ENCODE results near the gene TCIRG1. TPM values are rescaled to one million over a fixed set of nuclear protein-coding genes. Genes with fewer than 3 reads are reported as not detected.

Gene TCIRG1
- total RNA-seq, 4 donors from 2014 or later: 19.4 to 50.9 (median 41.2) TPM

GRCh38 chr11:67996051-67996450 lies 42.8 kb upstream of the TCIRG1 start:
- no peak for TF ChIP-seq POLR2A (IDR thresholded peaks at IDR 0.05)
- TF ChIP-seq POLR2AphosphoS5 (IDR thresholded peaks at IDR 0.05): no peak
- TF ChIP-seq CTCF (IDR thresholded peaks at IDR 0.05): no peak
- no peak for TF ChIP-seq EP300 (IDR thresholded peaks at IDR 0.05)
- Histone ChIP-seq H3K27ac (no peak overlapping the region), H3K4me3 (no peak overlapping the region), H3K4me1 (peaks cover 14% of the 10 kb centered on the region), H3K27me3 (no peaks in the 10 kb centered on the region), H3K9me3 (no peaks in the 10 kb centered on the region), H3K36me3 (peaks cover 3% of the 10 kb centered on the region)
- no peak for DNase-seq (ENCODE audit: low spot score in 2 of 2)
- WGBS: 91% methylated on average over 4 of the region's 13 CpGs

- 68% methylated on average over 40 of the region's 41 CpGs for WGBS
These were observed 42.0 kb upstream of the TCIRG1 start for GRCh38 chr11:67996622-67997474.

GRCh38 chr11:67997475-67997921 lies 41.3 kb upstream of the TCIRG1 start:
- 92% methylated on average over 29 of the region's 29 CpGs for WGBS
- Histone ChIP-seq H3K4me3 (no peak overlapping the region), H3K27me3 (no peaks in the 10 kb centered on the region), H3K27ac (no peak overlapping the region), H3K9me3 (no peaks in the 10 kb centered on the region), H3K4me1 (peaks cover 7% of the 10 kb centered on the region), H3K36me3 (peaks cover 3% of the 10 kb centered on the region)
- TF ChIP-seq EP300 (IDR thresholded peaks at IDR 0.05) (no peak), CTCF (IDR thresholded peaks at IDR 0.05) (no peak), POLR2A (IDR thresholded peaks at IDR 0.05) (no peak), POLR2AphosphoS5 (IDR thresholded peaks at IDR 0.05) (no peak)
- DNase-seq (ENCODE audit: low spot score in 2 of 2): no peak

More at GRCh38 chr11:67996622-67997474, 42.0 kb upstream of the TCIRG1 start:
- H3K4me1 ChIP-seq: peaks cover 6% of the 10 kb centered on the region
- DNase-seq (ENCODE audit: low spot score in 2 of 2): peak; percentile 76 to 86
- no peak for TF ChIP-seq POLR2A (IDR thresholded peaks at IDR 0.05)
- TF ChIP-seq CTCF (IDR thresholded peaks at IDR 0.05): no peak
- no peak for TF ChIP-seq EP300 (IDR thresholded peaks at IDR 0.05)
- no peak for TF ChIP-seq POLR2AphosphoS5 (IDR thresholded peaks at IDR 0.05)
- H3K27me3 ChIP-seq: no peaks in the 10 kb centered on the region
- no peaks in the 10 kb centered on the region for H3K9me3 ChIP-seq
- peaks cover 3% of the 10 kb centered on the region for H3K36me3 ChIP-seq
- no peak overlapping the region for H3K4me3 ChIP-seq
- no peak overlapping the region for H3K27ac ChIP-seq

DNA sequence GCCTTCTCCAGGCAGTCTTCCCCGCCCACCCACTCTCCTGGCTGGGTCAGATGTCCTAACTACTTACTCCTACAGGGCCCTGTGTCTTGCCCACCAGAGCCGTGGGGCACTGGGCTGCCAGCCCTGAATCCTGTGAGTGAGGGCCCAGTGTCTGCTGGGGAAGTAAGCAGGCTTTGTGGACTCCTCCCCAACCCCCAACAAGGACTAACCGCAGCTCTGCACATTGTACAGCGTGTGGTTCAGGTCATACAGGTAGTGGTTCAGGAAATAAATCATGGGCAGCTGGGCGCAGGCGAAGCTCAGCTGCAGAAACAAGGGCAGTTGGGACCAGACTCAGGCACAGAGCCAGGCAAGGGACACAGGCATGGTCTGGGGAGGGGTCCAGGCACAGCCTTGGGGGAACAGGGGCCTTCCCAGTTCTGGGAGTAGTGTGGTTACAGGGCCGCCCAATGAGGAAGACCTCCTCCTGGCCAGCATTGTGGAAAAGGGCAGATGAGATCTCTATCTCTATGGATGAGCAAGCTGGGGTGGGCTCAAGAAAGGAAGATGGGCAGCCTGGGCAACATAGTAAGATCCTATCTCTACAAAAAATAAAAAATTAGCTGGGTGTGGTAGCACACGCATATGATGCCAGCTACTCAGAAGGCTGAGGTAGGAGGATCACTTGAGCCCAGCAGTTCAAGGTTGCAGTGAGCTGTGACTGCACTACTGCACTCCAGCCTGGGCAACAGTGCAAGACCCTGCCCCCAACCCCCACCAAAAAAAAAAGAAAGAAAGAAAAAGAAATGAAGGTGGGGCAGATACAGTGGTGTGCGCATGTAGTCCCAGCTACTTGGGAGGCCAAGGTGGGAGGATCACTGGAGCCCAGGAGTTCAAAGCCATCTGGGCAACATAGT lies 40.4 kb upstream of the TCIRG1 start:
- peaks cover 16% of the 10 kb centered on the region for H3K4me1 ChIP-seq
- H3K27me3 ChIP-seq: no peaks in the 10 kb centered on the region
- no peak overlapping the region for H3K4me3 ChIP-seq
- 94% methylated on average over 9 of the region's 9 CpGs for WGBS
- no peak for DNase-seq (ENCODE audit: low spot score in 2 of 2)
- H3K9me3 ChIP-seq: no peaks in the 10 kb centered on the region
- no peak overlapping the region for H3K27ac ChIP-seq
- TF ChIP-seq CTCF (IDR thresholded peaks at IDR 0.05): no peak
- TF ChIP-seq EP300 (IDR thresholded peaks at IDR 0.05): no peak
- TF ChIP-seq POLR2A (IDR thresholded peaks at IDR 0.05): no peak
- TF ChIP-seq POLR2AphosphoS5 (IDR thresholded peaks at IDR 0.05): no peak
- H3K36me3 ChIP-seq: peaks cover 3% of the 10 kb centered on the region

All from suprapubic skin (tissue), 4 donors.